ENCODE measurements around the gene ZNF568. TPM values are rescaled to one million over a fixed set of nuclear protein-coding genes. Genes with fewer than 3 reads are reported as not detected.

ZNF568 gene
- total and polyA plus RNA-seq, 2 donors (not counting 1 experiment from before 2014, with no cell fraction given) = 8.2 to 21.1 TPM

- no peak for DNase-seq
Measured at GRCh38 chr19:36972571-36972970, 56.4 kb downstream of the ZNF568 start.

More at GRCh38 chr19:36972571-36972970, 56.4 kb downstream of the ZNF568 start:
- Mint-ChIP-seq H3K4me3 (peak overlapping the region; percentile 97), H3K4me1 (peaks cover 13% of the 10 kb centered on the region), H3K9me3 (ENCODE audit: insufficient read depth) (no peaks in the 10 kb centered on the region), H3K27ac (peak overlapping the region; percentile 91), H3K27me3 (no peaks in the 10 kb centered on the region)
- TF ChIP-seq CTCF (IDR thresholded peaks at IDR 0.05) (no peak), EZH2 (IDR thresholded peaks at IDR 0.05; ENCODE audit: borderline replicate concordance, insufficient read depth, low read depth, low read length, poor library complexity, severe bottlenecking) (no peak)
- CTCF ChIA-PET = interaction anchor here (0.9 to 1.5 kb wide), 4 partner anchors 52 to 495 kb away, joined by 3 to 6 read pairs (median 4); partner anchors contain the start of genes ZNF420 and ZNF569
- H3K27ac ChIP-seq (ENCODE audit: low read length in 2 of 2) = peak overlapping the region in 1 of 2 donors; percentile 71
- no peaks in the 10 kb centered on the region for H4K20me1 ChIP-seq (ENCODE audit: control insufficient read depth, insufficient read depth, low read length, poor library complexity, severe bottlenecking)
- H3K36me3 ChIP-seq (replicated peaks in 1 of 2; ENCODE audit: control extremely low read depth in 1 of 2, control insufficient read depth in 1 of 2, extremely low read depth in 1 of 2, insufficient read depth in 2 of 2, low read length in 1 of 2) = no peaks in the 10 kb centered on the region
- peak overlapping the region; percentile 81 for H3K4me2 ChIP-seq (replicated peaks; ENCODE audit: low read depth, low read length, poor library complexity, severe bottlenecking)
- peak overlapping the region; percentile 87 for H3K9ac ChIP-seq (ENCODE audit: low read length)
- H3K79me2 ChIP-seq (ENCODE audit: control insufficient read depth, insufficient read depth, low read length) = no peaks in the 10 kb centered on the region
- no peak for ATAC-seq (ENCODE audit: low read depth)
- peaks cover 11 to 16% of the 10 kb centered on the region in 2 donors for H3K4me1 ChIP-seq (ENCODE audit: control insufficient read depth in 2 of 2, insufficient read depth in 2 of 2, low read length in 2 of 2)
- 60% methylated on average over 25 of the region's 25 CpGs for WGBS (ENCODE audit: insufficient coverage)
- no peaks in the 10 kb centered on the region for H3K27me3 ChIP-seq (replicated peaks in 1 of 4; ENCODE audit: control extremely low read depth in 1 of 4, control insufficient read depth in 3 of 4, insufficient read depth in 4 of 4, low read length in 3 of 4)
- H2AFZ ChIP-seq (ENCODE audit: insufficient read depth, low read depth, low read length, poor library complexity, severe bottlenecking) = peak overlapping the region; percentile 100
- POLR2A ChIA-PET = no interaction called here
- peaks cover 0 to 30% (median 0%) of the 10 kb centered on the region in 3 donors for H3K9me3 ChIP-seq (ENCODE audit: control extremely low read depth in 1 of 3, control insufficient read depth in 2 of 3, insufficient read depth in 1 of 3, low read length in 2 of 3)
- peak overlapping the region; percentile 52 to 92 (median 79) for H3K4me3 ChIP-seq (ENCODE audit: control extremely low read depth in 1 of 5, extremely low read depth in 1 of 5, insufficient read depth in 1 of 5, low read depth in 2 of 5, low read length in 4 of 5)
- intact Hi-C loops (cut with micrococcal nuclease) = loop anchor here (2.0 kb wide), 2 partner anchors 200 to 594 kb away; partner anchors contain the start of genes ZFP14 and ZNF585A
